Stomach (tissue), 9 donors: Measurements from ENCODE around the gene CXCL14. TPM values are rescaled to one million over a fixed set of nuclear protein-coding genes. Genes with fewer than 3 reads are reported as not detected.

Experiments
- DNase-seq, 2 donors: peaks; one replicate each; pipeline versions ENCODE4 v3.0.0 to v3.0.0-alpha.2; 2013 to 2019
- H3K27ac ChIP-seq, 5 donors: fragments of 200-600 bp in 4 of 5; sonication (generic) in 4 of 5; one replicate each; pipeline ENCODE4 v1.5.1; 2013 to 2019; ENCODE audit warnings: mild to moderate bottlenecking in 1 of 5, moderate library complexity in 1 of 5
- H3K27me3 ChIP-seq, 3 donors: fragments of 200-600 bp; sonication (generic); one replicate each; pipeline ENCODE4 v1.5.1; 2017 to 2019; ENCODE audit warnings: mixed run types in 1 of 3
- H3K36me3 ChIP-seq, 4 donors: fragments of 200-600 bp; sonication (generic); 1 replicate in 3 of 4; 2 replicates in 1 of 4; pipeline ENCODE4 v1.5.1; 2016 to 2019
- H3K4me1 ChIP-seq, 4 donors: fragments of 200-600 bp; sonication (generic); one replicate each; pipeline ENCODE4 v1.5.1; 2016 to 2019
- H3K4me3 ChIP-seq, 4 donors: fragments of 200-600 bp; sonication (generic) in 3 of 4; one replicate each; pipeline ENCODE4 v1.5.1; 2016 to 2019; ENCODE audit warnings: mild to moderate bottlenecking in 1 of 4
- H3K9me3 ChIP-seq, 4 donors: fragments of 200-600 bp; sonication (generic); one replicate each; pipeline ENCODE4 v1.5.1; 2016 to 2019
- EP300 ChIP-seq: sonication (generic); formaldehyde crosslinking; IDR thresholded peaks from one replicate; pipeline ENCODE4 v1.6.1; 2017; ENCODE audit warnings: antibody characterized with exemption
- POLR2A ChIP-seq, 4 donors: fragments of 450-650 bp; IDR thresholded peaks; one replicate each; pipeline ENCODE4 v1.6.1; 2016; ENCODE audit warnings: antibody characterized with exemption in 4 of 4, control low read depth in 2 of 4, mild to moderate bottlenecking in 1 of 4, moderate library complexity in 1 of 4
- POLR2AphosphoS5 ChIP-seq, 3 donors: sonication (generic); formaldehyde crosslinking; IDR thresholded peaks; one replicate each; pipeline ENCODE4 v1.6.1; 2016; ENCODE audit warnings: antibody characterized with exemption in 3 of 3
- WGBS, 5 donors: extraction: QIAGEN DNeasy Blood & Tissue Kit in 3 of 5; methylation state at CpG; one replicate each; pipeline versions ENCODE4 v1.1.5 to v1.1.7; 2013 to 2018; 5-methylcytosine and 5-hydroxymethylcytosine counted together
- intact Hi-C: fragments of 100-400 bp; cut with DNase I; formaldehyde crosslinking; loops from one replicate; pipeline ENCODE4 v1.15.1; 2023; ENCODE audit warnings: low total_unique reads
- polyA plus RNA-seq, 3 donors: library from polyadenylated mRNA; stranded (reverse); fragments of 200-250 nt; gene quantifications; one replicate each; pipeline ENCODE4 v1.2.3, GENCODE V29; 2013
- total RNA-seq, 5 donors: library from RNA; depleted of rRNA; stranded (reverse); fragments of >200 nt; gene quantifications; one replicate each; pipeline versions ENCODE4 v1.1.0 to v1.2.3, GENCODE V29; 2014 to 2016
- TF ChIP-seq, protein P1 (sequence below), 7 experiments: fragments of 450-650 bp in 4 of 7; fragments of 200-600 bp in 3 of 7; sonication (generic) in 3 of 7; IDR thresholded peaks; one replicate each; pipeline ENCODE4 v1.5.1; 2016 to 2019; ENCODE audit warnings: antibody characterized with exemption in 7 of 7, control low read depth in 2 of 7, mild to moderate bottlenecking in 1 of 7
- donor health status: healthy with polysubstance abuse.
- donor health status: Bipolar disorder and iron deficiency.
- donor health status: healthy.

CXCL14 gene
- total and polyA plus RNA-seq, 8 donors = 12.7 to 82.0 (median 32.1) TPM; not detected in 2

DNA sequence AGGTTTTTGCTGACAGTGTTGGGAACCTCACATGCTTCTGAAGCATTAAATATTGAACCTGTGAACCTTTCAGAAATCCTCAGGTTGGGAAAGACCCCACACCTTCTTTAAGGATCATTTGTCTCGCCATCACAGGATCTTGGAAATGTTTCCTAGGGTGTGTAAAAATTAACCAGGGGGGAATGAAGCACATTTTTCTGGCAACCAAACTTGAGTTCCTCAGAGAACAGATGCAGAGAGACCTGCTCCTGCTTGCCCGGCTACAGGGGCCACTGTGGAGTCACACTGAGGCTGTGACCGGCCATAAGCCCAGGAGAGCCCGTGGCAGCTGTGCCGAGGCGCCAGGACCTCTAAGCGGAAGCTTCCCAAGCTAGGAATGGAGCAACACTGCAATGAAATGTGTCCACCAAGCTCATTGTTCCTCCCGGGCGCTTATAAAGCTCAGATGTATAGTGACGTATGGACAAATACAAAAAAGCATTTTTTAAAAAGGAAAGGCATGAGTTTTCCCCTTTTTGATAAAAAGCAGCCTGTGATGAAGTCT lies 7.7 kb downstream of the CXCL14 start:
- no peaks in the 10 kb centered on the region for H3K4me1 ChIP-seq
- H3K9me3 ChIP-seq = no peaks in the 10 kb centered on the region
- peaks cover 0 to 19% (median 0%) of the 10 kb centered on the region in 3 donors for H3K27me3 ChIP-seq
- H3K27ac ChIP-seq = no peak overlapping the region
- no peak for TF ChIP-seq EP300
- no peak for DNase-seq
- no peak overlapping the region for H3K4me3 ChIP-seq
- WGBS, 5 donors = 68 to 84% (median 75%) methylated on average over 7 to 10 of the region's 10 CpGs
- intact Hi-C loops = no loop called here
- H3K36me3 ChIP-seq = no peaks in the 10 kb centered on the region

DNA sequence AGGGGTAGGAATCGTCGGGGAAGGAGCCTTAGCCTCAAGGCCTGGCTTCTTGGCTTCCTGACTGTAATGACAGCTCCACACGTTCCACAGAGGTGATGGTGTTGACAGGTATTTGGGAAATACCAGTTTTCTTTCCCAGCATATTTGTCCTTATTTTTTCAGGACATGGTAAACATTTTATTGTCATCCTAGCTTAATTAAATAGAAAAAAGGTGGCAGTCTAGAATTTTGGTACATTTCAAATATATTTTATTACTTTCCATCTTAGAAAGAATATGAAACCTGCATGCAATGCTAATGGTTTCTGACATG lies 8.4 kb downstream of the CXCL14 start:
- Histone ChIP-seq H3K4me3 (no peak overlapping the region), H3K9me3 (no peaks in the 10 kb centered on the region), H3K27ac (no peak overlapping the region), H3K4me1 (no peaks in the 10 kb centered on the region), H3K36me3 (no peaks in the 10 kb centered on the region), H3K27me3 (peaks cover 0 to 16% (median 0%) of the 10 kb centered on the region in 3 donors)
- whole genome bisulfite sequencing, 5 donors = 16 to 29% (median 22%) methylated on average over 3 of the region's 3 CpGs
- DNase-seq = no peak
- intact Hi-C loops = no loop called here
- TF ChIP-seq POLR2AphosphoS5 (IDR thresholded peaks at IDR 0.05) (no peak), POLR2A (IDR thresholded peaks at IDR 0.05) (no peak)
- TF ChIP-seq, protein P1, sequence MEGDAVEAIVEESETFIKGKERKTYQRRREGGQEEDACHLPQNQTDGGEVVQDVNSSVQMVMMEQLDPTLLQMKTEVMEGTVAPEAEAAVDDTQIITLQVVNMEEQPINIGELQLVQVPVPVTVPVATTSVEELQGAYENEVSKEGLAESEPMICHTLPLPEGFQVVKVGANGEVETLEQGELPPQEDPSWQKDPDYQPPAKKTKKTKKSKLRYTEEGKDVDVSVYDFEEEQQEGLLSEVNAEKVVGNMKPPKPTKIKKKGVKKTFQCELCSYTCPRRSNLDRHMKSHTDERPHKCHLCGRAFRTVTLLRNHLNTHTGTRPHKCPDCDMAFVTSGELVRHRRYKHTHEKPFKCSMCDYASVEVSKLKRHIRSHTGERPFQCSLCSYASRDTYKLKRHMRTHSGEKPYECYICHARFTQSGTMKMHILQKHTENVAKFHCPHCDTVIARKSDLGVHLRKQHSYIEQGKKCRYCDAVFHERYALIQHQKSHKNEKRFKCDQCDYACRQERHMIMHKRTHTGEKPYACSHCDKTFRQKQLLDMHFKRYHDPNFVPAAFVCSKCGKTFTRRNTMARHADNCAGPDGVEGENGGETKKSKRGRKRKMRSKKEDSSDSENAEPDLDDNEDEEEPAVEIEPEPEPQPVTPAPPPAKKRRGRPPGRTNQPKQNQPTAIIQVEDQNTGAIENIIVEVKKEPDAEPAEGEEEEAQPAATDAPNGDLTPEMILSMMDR (IDR thresholded peaks at IDR 0.05) = no peak

DNA sequence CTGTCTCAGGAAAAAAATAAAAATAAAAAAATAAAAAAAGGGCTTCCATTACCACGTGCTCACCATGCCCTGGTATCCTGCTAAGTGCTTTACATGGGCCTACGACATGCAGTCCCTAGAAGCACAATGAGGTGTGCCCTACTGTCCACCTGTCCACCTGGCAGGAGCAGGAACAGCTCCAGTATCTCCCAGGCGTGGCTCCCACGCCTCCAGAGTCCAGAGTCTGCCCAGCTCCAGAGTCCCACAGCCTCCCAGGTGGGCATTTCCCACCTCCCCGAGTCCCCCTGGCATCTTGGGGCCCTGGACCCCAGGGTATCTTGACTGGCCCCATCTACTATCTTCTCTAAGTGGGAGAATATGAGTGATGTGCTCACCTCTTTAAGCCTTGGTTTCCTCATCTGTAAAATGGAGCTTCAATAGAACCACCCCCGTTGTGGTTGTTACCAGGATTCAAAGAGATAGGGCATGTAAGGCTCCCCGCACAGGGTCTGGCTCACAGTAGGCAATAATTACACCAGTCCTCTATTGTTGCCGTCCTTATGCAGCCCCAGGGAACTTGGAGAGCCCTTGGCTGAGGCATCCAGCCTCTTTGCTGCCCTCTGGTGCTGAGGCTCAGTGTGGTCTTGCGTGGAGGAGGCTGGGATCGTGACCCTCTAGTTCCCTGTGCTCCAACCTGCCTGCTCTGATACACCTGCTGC lies 8.9 kb downstream of the CXCL14 start:
- no peaks in the 10 kb centered on the region for H3K36me3 ChIP-seq
- no peaks in the 10 kb centered on the region for H3K4me1 ChIP-seq
- H3K27ac ChIP-seq = no peak overlapping the region
- intact Hi-C loops = no loop called here
- WGBS, 5 donors = 37 to 59% (median 42%) methylated on average over 10 of the region's 10 CpGs
- TF ChIP-seq, protein P1 (IDR thresholded peaks at IDR 0.05) = peak in 2 of 7 experiments; percentile 22 to 25
- TF ChIP-seq EP300 = no peak
- no peak for TF ChIP-seq POLR2A (IDR thresholded peaks at IDR 0.05)
- no peak for TF ChIP-seq POLR2AphosphoS5 (IDR thresholded peaks at IDR 0.05)
- DNase-seq = peak; percentile 45 to 55
- H3K4me3 ChIP-seq = no peak overlapping the region
- H3K9me3 ChIP-seq = no peaks in the 10 kb centered on the region
- H3K27me3 ChIP-seq = peaks cover 0 to 15% (median 0%) of the 10 kb centered on the region in 3 donors

DNA sequence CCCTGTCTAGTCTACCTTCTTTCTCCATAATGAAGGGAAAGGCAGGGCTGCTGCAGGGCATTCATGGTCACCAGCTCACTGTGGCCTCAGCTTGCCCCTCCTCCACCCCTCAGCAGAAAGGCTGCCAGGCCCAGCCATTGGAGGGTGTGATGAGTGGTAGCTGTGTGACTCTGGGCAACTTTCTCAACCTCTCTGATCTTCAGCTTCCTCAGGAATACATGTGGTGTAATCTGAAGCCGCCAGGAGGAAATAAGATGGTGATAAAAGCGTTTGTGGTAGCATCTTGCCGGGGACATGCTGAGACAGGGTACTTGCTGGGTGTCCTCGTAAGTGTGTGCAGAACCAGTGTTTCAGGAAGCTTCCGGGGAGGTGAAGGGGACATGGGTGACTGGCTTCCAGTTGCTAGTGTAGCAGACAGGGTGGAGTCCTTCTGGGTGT lies 9.8 kb downstream of the CXCL14 start:
- Histone ChIP-seq H3K4me3 (no peak overlapping the region), H3K4me1 (no peaks in the 10 kb centered on the region), H3K27me3 (peaks cover 0 to 8% (median 0%) of the 10 kb centered on the region in 3 donors), H3K9me3 (no peaks in the 10 kb centered on the region), H3K36me3 (no peaks in the 10 kb centered on the region), H3K27ac (no peak overlapping the region)
- intact Hi-C loops = no loop called here
- TF ChIP-seq, protein P1 (IDR thresholded peaks at IDR 0.05) = no peak
- no peak for TF ChIP-seq POLR2AphosphoS5 (IDR thresholded peaks at IDR 0.05)
- no peak for TF ChIP-seq POLR2A (IDR thresholded peaks at IDR 0.05)
- no peak for TF ChIP-seq EP300
- DNase-seq = no peak
- WGBS, 5 donors = 67 to 88% (median 78%) methylated on average over 4 to 5 of the region's 5 CpGs

DNA sequence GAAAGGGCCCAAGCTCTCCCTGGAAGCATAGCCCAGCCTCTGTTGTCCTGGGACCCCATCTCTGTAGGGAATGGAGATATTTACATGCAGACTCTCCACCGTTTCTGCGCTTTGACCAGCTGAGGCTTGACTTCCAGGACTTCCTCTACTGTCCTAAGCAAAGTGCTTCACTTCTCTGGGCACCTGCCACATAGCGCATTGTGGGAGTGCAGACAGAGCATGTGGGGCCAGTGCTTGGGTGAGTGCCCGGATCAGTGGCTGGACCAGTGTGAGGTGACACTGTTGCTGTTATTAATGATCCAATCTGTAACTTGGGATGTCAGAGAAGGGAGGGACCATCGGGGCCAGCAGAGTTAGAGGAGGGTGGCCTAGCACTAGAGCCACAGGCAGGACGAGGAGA lies 10.5 kb downstream of the CXCL14 start:
- Histone ChIP-seq H3K27me3 (peaks cover 0 to 8% (median 0%) of the 10 kb centered on the region in 3 donors), H3K4me3 (no peak overlapping the region), H3K36me3 (no peaks in the 10 kb centered on the region), H3K9me3 (no peaks in the 10 kb centered on the region), H3K27ac (no peak overlapping the region), H3K4me1 (no peaks in the 10 kb centered on the region)
- no peak for TF ChIP-seq EP300
- TF ChIP-seq POLR2AphosphoS5 (IDR thresholded peaks at IDR 0.05) = no peak
- TF ChIP-seq, protein P1 (IDR thresholded peaks at IDR 0.05) = no peak
- TF ChIP-seq POLR2A (IDR thresholded peaks at IDR 0.05) = no peak
- DNase-seq = no peak
- intact Hi-C loops = no loop called here
- 66 to 73% (median 70%) methylated on average over 6 of the region's 6 CpGs for WGBS, 5 donors
